HepG2 (cell line): ENCODE data around the gene GNA15. TPM values are rescaled to one million over a fixed set of nuclear protein-coding genes. Genes with fewer than 3 reads are reported as not detected.

Experiments used
- ATM ChIP-seq: fragments of 450-650 bp; IDR thresholded peaks from 2 replicates; pipeline ENCODE4 v1.7.1; 2017; ENCODE audit warnings: mild to moderate bottlenecking, borderline replicate concordance
- CHD4 ChIP-seq: fragments of 200-600 bp; sonication (generic); IDR thresholded peaks from 2 replicates; pipeline ENCODE4 v1.7.0; 2017; ENCODE audit warnings: mild to moderate bottlenecking, low read length, borderline replicate concordance
- ETV5 ChIP-seq: IDR thresholded peaks from 2 replicates; pipeline ENCODE4 v1.6.1; 2018; ENCODE audit warnings: missing biosample characterization, missing genetic modification reagents, inconsistent platforms, borderline replicate concordance
- FOXO1 ChIP-seq: sonication (generic); formaldehyde crosslinking; IDR thresholded peaks from 2 replicates; pipeline ENCODE4 v1.4.0; 2020; ENCODE audit warnings: missing genetic modification reagents
- GLI4 ChIP-seq: sonication (generic); formaldehyde crosslinking; IDR thresholded peaks from 2 replicates; pipeline ENCODE4 v1.5.1; 2020; ENCODE audit warnings: missing genetic modification reagents, mild to moderate bottlenecking, moderate library complexity, borderline replicate concordance
- HOXA3 ChIP-seq: sonication (generic); formaldehyde crosslinking; IDR thresholded peaks from 2 replicates; pipeline ENCODE4 v1.5.0; 2020; ENCODE audit warnings: missing genetic modification reagents
- MLXIP ChIP-seq: sonication (generic); formaldehyde crosslinking; IDR thresholded peaks from 2 replicates; pipeline ENCODE4 v1.9.0; 2021; ENCODE audit warnings: missing genetic modification reagents, borderline replicate concordance
- MTF2 ChIP-seq: sonication (generic); formaldehyde crosslinking; IDR thresholded peaks from 2 replicates; pipeline ENCODE4 v1.5.0; 2020; ENCODE audit warnings: missing genetic modification reagents, borderline replicate concordance
- MXD4 ChIP-seq: IDR thresholded peaks from 2 replicates; pipeline ENCODE4 v1.6.1; 2016; ENCODE audit warnings: mild to moderate bottlenecking, missing biosample characterization, missing genetic modification reagents
- PAX8 ChIP-seq: sonication (generic); formaldehyde crosslinking; IDR thresholded peaks from 2 replicates; pipeline ENCODE4 v1.8.0; 2022; ENCODE audit warnings: mild to moderate bottlenecking, missing genetic modification reagents, borderline replicate concordance
- RAD21 ChIP-seq: fragments of 450-650 bp; formaldehyde crosslinking; IDR thresholded peaks from 2 replicates; pipeline ENCODE4 v1.5.0; 2020; ENCODE audit warnings: mild to moderate bottlenecking
- SMARCC2 ChIP-seq: fragments of 450-650 bp; IDR thresholded peaks from 2 replicates; pipeline ENCODE4 v1.6.1; 2017; ENCODE audit warnings: antibody characterized with exemption, mild to moderate bottlenecking
- ZNF816 ChIP-seq: sonication (generic); formaldehyde crosslinking; IDR thresholded peaks from 2 replicates; pipeline ENCODE4 v1.8.0; 2022; ENCODE audit warnings: missing genetic modification reagents, mild to moderate bottlenecking, borderline replicate concordance
- polyA plus RNA-seq, 8 experiments: library from polyadenylated mRNA; depleted of rRNA in 3 of 8; stranded (reverse) in 7 of 8; unstranded in 1 of 8; fragments of >200 nt; fragmentation: Illumina TruSeq in 4 of 8; extraction: Trizol in 4 of 8; gene quantifications; 2 replicates each; pipeline versions ENCODE4 v1.2.1 to v1.2.3, GENCODE V29; 2011 to 2016; ENCODE audit warnings: low read depth in 4 of 8, missing spikeins in 1 of 8, mixed read lengths in 1 of 8; ENCODE audit not compliant: insufficient read depth in 1 of 8
- total RNA-seq, 5 experiments: library from RNA; depleted of rRNA; stranded (reverse); fragments of >200 nt; fragmentation: Illumina TruSeq; extraction: Trizol; gene quantifications; 2 replicates each; pipeline ENCODE4 v1.2.3, GENCODE V29; 2016; ENCODE audit warnings: low read depth in 1 of 5
- TF ChIP-seq, protein P1 (sequence below): sonication (generic); formaldehyde crosslinking; IDR thresholded peaks from 2 replicates; pipeline ENCODE4 v1.5.0; 2020; ENCODE audit warnings: mild to moderate bottlenecking, missing genetic modification reagents, borderline replicate concordance
- TF ChIP-seq, protein P2 (sequence below): sonication (generic); formaldehyde crosslinking; IDR thresholded peaks from 2 replicates; pipeline ENCODE4 v1.4.0; 2020; ENCODE audit warnings: missing genetic modification reagents, borderline replicate concordance

GNA15 gene
- total and polyA plus RNA-seq, 2 of the 13 experiments (the other 11 are each of a cell fraction or from before 2014, with no cell fraction given): not detected

GRCh38 chr19:3096902-3097326 lies 38.9 kb upstream of the GNA15 start (continued):
- TF ChIP-seq, protein P1, sequence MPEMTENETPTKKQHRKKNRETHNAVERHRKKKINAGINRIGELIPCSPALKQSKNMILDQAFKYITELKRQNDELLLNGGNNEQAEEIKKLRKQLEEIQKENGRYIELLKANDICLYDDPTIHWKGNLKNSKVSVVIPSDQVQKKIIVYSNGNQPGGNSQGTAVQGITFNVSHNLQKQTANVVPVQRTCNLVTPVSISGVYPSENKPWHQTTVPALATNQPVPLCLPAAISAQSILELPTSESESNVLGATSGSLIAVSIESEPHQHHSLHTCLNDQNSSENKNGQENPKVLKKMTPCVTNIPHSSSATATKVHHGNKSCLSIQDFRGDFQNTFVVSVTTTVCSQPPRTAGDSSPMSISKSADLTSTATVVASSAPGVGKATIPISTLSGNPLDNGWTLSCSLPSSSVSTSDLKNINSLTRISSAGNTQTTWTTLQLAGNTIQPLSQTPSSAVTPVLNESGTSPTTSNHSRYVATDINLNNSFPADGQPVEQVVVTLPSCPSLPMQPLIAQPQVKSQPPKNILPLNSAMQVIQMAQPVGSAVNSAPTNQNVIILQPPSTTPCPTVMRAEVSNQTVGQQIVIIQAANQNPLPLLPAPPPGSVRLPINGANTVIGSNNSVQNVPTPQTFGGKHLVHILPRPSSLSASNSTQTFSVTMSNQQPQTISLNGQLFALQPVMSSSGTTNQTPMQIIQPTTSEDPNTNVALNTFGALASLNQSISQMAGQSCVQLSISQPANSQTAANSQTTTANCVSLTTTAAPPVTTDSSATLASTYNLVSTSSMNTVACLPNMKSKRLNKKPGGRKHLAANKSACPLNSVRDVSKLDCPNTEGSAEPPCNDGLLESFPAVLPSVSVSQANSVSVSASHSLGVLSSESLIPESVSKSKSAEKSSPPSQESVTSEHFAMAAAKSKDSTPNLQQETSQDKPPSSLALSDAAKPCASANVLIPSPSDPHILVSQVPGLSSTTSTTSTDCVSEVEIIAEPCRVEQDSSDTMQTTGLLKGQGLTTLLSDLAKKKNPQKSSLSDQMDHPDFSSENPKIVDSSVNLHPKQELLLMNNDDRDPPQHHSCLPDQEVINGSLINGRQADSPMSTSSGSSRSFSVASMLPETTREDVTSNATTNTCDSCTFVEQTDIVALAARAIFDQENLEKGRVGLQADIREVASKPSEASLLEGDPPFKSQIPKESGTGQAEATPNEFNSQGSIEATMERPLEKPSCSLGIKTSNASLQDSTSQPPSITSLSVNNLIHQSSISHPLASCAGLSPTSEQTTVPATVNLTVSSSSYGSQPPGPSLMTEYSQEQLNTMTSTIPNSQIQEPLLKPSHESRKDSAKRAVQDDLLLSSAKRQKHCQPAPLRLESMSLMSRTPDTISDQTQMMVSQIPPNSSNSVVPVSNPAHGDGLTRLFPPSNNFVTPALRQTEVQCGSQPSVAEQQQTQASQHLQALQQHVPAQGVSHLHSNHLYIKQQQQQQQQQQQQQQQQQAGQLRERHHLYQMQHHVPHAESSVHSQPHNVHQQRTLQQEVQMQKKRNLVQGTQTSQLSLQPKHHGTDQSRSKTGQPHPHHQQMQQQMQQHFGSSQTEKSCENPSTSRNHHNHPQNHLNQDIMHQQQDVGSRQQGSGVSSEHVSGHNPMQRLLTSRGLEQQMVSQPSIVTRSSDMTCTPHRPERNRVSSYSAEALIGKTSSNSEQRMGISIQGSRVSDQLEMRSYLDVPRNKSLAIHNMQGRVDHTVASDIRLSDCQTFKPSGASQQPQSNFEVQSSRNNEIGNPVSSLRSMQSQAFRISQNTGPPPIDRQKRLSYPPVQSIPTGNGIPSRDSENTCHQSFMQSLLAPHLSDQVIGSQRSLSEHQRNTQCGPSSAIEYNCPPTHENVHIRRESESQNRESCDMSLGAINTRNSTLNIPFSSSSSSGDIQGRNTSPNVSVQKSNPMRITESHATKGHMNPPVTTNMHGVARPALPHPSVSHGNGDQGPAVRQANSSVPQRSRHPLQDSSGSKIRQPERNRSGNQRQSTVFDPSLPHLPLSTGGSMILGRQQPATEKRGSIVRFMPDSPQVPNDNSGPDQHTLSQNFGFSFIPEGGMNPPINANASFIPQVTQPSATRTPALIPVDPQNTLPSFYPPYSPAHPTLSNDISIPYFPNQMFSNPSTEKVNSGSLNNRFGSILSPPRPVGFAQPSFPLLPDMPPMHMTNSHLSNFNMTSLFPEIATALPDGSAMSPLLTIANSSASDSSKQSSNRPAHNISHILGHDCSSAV (CRISPR knock-in tag): no peak
- TF ChIP-seq MTF2 (CRISPR knock-in tag) (no peak), SMARCC2 (no peak), MLXIP (CRISPR knock-in tag) (no peak), ATM (no peak), PAX8 (CRISPR knock-in tag) (no peak), CHD4 (no peak), ZNF816 (CRISPR knock-in tag) (no peak), FOXO1 (CRISPR knock-in tag) (no peak), RAD21 (CRISPR knock-in tag) (no peak), ETV5 (no peak; the same call in 1 of the 2 replicates), GLI4 (no peak), MXD4 (no peak), HOXA3 (CRISPR knock-in tag) (0 out of 2 replicates have a peak, but pooled peaks have one; percentile 7)
- TF ChIP-seq, protein P2, sequence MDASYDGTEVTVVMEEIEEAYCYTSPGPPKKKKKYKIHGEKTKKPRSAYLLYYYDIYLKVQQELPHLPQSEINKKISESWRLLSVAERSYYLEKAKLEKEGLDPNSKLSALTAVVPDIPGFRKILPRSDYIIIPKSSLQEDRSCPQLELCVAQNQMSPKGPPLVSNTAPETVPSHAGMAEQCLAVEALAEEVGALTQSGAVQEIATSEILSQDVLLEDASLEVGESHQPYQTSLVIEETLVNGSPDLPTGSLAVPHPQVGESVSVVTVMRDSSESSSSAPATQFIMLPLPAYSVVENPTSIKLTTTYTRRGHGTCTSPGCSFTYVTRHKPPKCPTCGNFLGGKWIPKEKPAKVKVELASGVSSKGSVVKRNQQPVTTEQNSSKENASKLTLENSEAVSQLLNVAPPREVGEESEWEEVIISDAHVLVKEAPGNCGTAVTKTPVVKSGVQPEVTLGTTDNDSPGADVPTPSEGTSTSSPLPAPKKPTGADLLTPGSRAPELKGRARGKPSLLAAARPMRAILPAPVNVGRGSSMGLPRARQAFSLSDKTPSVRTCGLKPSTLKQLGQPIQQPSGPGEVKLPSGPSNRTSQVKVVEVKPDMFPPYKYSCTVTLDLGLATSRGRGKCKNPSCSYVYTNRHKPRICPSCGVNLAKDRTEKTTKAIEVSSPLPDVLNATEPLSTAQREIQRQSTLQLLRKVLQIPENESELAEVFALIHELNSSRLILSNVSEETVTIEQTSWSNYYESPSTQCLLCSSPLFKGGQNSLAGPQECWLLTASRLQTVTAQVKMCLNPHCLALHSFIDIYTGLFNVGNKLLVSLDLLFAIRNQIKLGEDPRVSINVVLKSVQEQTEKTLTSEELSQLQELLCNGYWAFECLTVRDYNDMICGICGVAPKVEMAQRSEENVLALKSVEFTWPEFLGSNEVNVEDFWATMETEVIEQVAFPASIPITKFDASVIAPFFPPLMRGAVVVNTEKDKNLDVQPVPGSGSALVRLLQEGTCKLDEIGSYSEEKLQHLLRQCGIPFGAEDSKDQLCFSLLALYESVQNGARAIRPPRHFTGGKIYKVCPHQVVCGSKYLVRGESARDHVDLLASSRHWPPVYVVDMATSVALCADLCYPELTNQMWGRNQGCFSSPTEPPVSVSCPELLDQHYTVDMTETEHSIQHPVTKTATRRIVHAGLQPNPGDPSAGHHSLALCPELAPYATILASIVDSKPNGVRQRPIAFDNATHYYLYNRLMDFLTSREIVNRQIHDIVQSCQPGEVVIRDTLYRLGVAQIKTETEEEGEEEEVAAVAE (CRISPR knock-in tag): no peak
